HG03159 (cell line): ENCODE data around the gene SSR4.
"Not testable (repeated sequence)": the region's sequence is repeated elsewhere in the genome, so short reads cannot be mapped to it uniquely, and the experiment has no call there.

ENCODE experiments used
- ATAC-seq: cut with Tn5 transposase; IDR thresholded peaks from one replicate; pipeline ENCODE4 v1.9.1; 2021; ENCODE audit warnings: mild to moderate bottlenecking, moderate library complexity; ENCODE audit not compliant: unreplicated experiment

SSR4 gene

GRCh38 chrX:153794018-153794896 lies at the start of gene SSR4, which contains the start of gene IDH3G:
Gene SSR4 (plus strand): TSS chrX:153794668. CDS start chrX:153794688, 20 bp downstream.
Gene IDH3G (minus strand): TSS chrX:153794375. CDS start chrX:153794326, 49 bp downstream.
- peak; percentile 87 for ATAC-seq

DNA sequence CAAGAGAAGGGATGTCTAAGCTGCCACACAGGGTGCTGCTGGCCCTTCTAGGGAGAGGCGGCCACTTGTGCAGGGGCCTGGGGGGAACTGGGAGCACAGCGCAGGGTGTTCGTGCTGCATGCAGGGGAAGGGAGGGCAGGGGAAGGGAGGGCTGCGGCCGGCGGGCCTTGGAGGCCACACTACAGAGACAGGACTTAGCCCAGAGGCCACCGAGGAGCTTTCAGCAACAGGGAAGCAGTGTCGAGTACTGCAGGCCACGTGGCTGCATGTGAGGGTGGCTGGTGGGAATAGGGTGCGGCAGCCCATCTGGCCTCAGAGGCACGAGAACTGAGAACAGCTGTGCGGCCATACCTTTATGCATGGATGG lies 49.4 kb upstream of the SSR4 start:
- ATAC-seq: not testable (repeated sequence)

GRCh38 chrX:153746359-153746758 lies 48.1 kb upstream of the SSR4 start:
- ATAC-seq: no peak

DNA sequence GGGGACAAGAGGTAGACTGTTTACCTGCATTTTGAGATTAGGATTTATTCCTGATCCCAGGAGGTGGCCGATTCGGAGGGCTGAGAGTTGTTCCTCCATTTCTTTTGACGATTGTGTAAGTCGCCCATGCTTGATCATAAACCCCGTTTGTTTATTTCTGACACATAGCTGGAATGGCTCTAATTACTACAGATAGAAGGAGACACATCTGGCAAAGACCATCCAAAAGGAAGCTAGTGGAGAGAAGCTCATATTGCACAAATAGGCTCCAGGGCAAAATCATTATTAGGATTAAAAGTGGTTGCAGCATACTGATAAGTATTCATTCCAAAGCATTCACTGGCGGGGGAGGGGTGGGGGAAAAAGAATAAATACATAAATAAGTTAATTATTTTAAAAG lies 47.5 kb upstream of the SSR4 start:
- ATAC-seq: not testable (repeated sequence)

- ATAC-seq: not testable (repeated sequence)
Observed at GRCh38 chrX:153749017-153749416, 45.5 kb upstream of the SSR4 start.

- ATAC-seq: no peak
Observed at GRCh38 chrX:153750127-153750774, 44.2 kb upstream of the SSR4 start.

- no peak for ATAC-seq
Observed at GRCh38 chrX:153755136-153755535, 39.3 kb upstream of the SSR4 start.

- ATAC-seq: no peak
Observed at GRCh38 chrX:153761863-153762262, 32.6 kb upstream of the SSR4 start.

DNA sequence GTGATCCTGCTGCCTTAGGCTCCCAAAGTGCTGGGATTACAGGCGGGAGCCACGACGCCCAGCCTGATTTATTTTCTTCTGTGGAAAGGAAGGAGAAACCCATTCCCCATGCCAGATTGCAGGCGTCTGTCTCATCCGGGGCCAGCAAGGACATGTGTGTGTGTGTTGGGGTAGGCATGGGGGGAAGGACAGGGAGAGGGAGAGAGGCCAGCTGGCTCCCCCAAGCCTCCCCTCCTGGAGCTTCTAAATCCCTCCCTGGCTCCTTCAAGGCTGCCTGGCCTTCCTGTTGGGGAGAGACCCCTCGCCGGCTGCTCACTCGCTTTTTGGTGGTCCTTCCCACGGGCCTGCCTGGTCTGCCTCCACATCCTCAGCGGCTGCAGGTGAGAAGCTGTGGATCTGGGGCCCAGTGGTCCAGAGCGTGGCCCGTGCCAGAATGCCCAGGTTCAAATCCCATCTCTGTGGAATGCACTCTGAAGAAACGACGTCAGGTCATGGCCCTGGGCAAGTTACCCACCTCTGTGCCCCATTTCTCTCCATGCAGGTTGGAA lies 31.8 kb upstream of the SSR4 start:
- ATAC-seq: no peak

GRCh38 chrX:153763298-153763932 lies 31.1 kb upstream of the SSR4 start:
- ATAC-seq: no peak

DNA sequence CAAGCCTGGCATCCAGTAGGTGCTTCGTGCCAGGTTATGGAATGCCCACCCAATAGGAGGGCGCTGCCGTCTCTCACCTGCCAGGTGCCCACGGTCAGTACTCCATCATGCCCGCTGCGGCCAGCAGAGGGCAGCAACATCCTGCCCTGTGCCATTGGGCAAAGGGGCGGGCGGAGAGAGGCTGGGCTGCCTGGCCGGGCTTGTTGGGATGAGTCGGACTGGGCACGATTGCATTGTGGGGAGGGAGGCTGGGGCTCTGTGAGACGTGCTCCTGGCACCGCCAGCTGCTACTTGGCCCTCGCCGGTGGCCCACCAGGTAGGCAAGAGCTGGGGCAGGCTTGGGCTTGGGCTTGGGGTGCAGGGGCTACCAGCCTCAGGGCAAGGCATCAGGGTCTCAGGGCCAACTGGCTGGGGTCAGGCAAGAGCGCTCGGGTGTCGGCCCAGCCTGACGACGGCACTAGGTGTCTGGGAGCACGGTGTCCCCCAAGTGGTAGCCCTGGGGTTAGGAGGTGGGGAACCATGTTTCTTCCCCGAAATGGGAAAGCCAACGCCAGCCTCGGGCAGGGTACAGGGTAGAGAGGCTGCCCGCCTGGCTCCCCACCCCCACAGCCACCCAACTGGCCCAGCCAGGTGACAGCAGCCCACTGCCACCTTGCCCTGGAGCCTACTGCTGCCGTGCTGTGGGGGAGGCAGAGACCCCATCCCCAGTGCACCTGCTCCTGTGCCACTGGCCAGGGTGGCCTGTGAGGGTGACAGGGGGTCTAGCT lies 30.3 kb upstream of the SSR4 start, which contains the start of gene PLXNB3:
Gene PLXNB3 (plus strand): TSS at position 261 of the 767 bp plus-strand sequence. CDS start 1,287 bp downstream, outside the sequence.
- ATAC-seq: no peak

- no peak for ATAC-seq
Observed at GRCh38 chrX:153764786-153765137, 29.7 kb upstream of the SSR4 start.

GRCh38 chrX:153765138-153766079 lies 29.1 kb upstream of the SSR4 start:
- no peak for ATAC-seq

GRCh38 chrX:153766098-153766817 lies 28.2 kb upstream of the SSR4 start:
- no peak for ATAC-seq

DNA sequence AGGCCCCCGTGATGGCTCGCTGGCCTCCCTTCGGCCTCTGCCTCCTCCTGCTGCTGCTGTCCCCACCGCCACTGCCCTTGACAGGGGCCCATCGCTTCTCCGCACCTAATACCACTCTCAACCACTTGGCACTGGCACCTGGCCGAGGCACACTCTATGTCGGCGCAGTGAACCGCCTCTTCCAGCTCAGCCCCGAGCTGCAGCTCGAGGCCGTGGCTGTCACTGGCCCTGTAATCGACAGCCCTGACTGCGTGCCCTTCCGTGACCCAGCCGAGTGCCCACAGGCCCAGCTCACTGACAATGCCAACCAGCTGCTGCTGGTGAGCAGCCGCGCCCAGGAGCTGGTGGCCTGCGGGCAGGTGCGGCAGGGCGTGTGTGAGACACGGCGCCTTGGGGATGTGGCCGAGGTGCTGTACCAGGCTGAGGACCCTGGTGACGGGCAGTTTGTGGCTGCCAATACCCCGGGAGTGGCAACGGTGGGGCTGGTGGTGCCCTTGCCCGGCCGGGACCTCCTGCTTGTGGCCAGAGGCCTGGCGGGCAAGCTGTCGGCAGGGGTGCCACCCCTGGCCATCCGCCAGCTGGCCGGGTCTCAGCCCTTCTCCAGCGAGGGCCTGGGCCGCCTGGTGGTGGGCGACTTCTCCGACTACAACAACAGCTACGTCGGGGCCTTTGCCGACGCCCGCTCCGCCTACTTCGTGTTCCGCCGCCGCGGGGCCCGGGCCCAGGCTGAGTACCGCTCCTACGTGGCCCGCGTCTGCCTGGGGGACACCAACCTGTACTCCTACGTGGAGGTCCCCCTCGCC lies 27.4 kb upstream of the SSR4 start:
- no peak for ATAC-seq

DNA sequence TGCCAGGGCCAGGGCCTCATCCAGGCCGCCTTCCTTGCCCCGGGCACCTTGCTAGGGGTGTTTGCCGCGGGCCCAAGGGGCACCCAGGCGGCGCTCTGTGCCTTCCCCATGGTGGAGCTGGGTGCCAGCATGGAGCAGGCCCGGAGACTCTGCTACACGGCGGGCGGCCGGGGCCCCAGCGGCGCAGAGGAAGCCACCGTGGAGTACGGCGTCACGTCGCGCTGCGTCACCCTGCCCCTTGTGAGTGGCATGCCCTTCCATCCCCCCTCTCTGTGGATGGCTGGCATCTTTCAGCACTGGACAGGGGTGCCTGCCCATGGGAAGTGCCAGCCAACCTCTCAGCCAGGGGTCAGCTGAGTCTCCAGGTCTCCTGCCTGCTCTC lies 26.8 kb upstream of the SSR4 start:
- ATAC-seq: no peak

DNA sequence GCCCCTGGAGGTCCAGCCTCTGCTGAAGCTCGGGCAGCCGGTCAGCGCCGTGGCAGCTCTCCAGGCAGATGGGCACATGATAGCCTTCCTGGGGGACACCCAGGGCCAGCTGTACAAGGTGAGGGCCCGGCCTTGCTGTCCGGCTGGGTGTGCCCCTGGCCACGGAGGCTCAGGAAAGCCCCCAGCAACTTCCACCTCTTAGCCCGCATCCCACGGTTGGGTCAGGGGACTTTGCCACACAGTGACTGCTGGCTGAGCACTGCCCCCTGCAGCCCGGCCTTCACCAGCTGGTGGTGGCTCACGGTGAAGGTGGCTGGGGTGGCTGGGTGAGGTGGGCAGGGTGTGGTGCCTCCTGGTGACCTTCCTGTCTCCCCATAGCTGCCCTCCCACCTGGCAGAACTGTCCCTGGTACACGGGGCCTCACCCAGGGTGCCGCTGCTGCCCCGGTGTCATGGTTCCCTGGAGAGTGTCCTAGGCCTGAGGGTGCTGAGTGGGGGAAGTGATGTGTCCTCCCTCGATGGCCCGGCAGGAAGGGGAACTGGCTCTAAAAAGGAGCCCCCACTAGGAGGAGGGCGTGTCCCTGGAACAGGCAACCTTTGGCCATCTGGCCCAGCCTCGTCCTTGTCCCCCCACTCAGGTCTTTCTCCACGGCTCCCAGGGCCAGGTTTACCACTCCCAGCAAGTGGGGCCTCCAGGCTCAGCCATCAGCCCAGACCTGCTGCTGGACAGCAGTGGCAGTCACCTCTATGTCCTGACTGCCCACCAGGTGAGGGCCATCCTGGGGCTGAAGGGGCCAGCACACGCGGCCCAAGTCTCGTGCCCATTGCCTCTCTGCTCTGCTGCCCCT lies 25.9 kb upstream of the SSR4 start:
- no peak for ATAC-seq
